HG02981 (cell line): ENCODE measurements around the gene TACC2.

Experiments
- ATAC-seq: cut with Tn5 transposase; IDR thresholded peaks from one replicate; pipeline ENCODE4 v1.9.1; 2021; ENCODE audit warnings: mild to moderate bottlenecking, moderate library complexity; ENCODE audit not compliant: unreplicated experiment

TACC2 gene

GRCh38 chr10:122267849-122268737 is 279.1 kb downstream of the TACC2 start:
- peak; percentile 91 for ATAC-seq

GRCh38 chr10:122269059-122269687 is 280.2 kb downstream of the TACC2 start:
- ATAC-seq: no peak

- no peak for ATAC-seq
Measured at GRCh38 chr10:122271076-122271475, 282.1 kb downstream of the TACC2 start, which contains the start of gene BTBD16. TSS of gene BTBD16 (plus strand) at chr10:122271296. CDS start at chr10:122275082, 3,786 bp downstream.

- ATAC-seq: no peak
Measured at GRCh38 chr10:122273966-122274545, 285.1 kb downstream of the TACC2 start.

GRCh38 chr10:122276611-122277208 is 287.7 kb downstream of the TACC2 start:
- ATAC-seq: no peak

GRCh38 chr10:122277526-122278136 is 288.7 kb downstream of the TACC2 start:
- no peak for ATAC-seq

- ATAC-seq: no peak
Measured at GRCh38 chr10:122279725-122280141, 290.8 kb downstream of the TACC2 start.

GRCh38 chr10:122280156-122280555 is 291.2 kb downstream of the TACC2 start:
- no peak for ATAC-seq

GRCh38 chr10:122281018-122281626 is 292.2 kb downstream of the TACC2 start:
- no peak for ATAC-seq

GRCh38 chr10:122281751-122282150 is 292.8 kb downstream of the TACC2 start:
- ATAC-seq: no peak

- no peak for ATAC-seq
Measured at GRCh38 chr10:122282253-122282671, 293.3 kb downstream of the TACC2 start.

- no peak for ATAC-seq
Measured at GRCh38 chr10:122282909-122283308, 293.9 kb downstream of the TACC2 start.

- ATAC-seq: no peak
Measured at GRCh38 chr10:122285506-122286444, 296.8 kb downstream of the TACC2 start.

GRCh38 chr10:122286867-122287266 is 297.9 kb downstream of the TACC2 start:
- no peak for ATAC-seq

GRCh38 chr10:122287570-122287969 is 298.6 kb downstream of the TACC2 start:
- no peak for ATAC-seq

GRCh38 chr10:122288262-122288661 is 299.3 kb downstream of the TACC2 start:
- no peak for ATAC-seq

- ATAC-seq: no peak
Measured at GRCh38 chr10:122288917-122289316, 300.0 kb downstream of the TACC2 start.

- no peak for ATAC-seq
Measured at GRCh38 chr10:122290334-122290733, 301.4 kb downstream of the TACC2 start.

GRCh38 chr10:122290833-122291532 is 302.0 kb downstream of the TACC2 start:
- no peak for ATAC-seq
